ENCODE results near the gene OGT. TPM values are rescaled to one million over a fixed set of nuclear protein-coding genes. Genes with fewer than 3 reads are reported as not detected.

Gene OGT
- total RNA-seq, 1 experiment from 2014 or later = 116 TPM

DNA sequence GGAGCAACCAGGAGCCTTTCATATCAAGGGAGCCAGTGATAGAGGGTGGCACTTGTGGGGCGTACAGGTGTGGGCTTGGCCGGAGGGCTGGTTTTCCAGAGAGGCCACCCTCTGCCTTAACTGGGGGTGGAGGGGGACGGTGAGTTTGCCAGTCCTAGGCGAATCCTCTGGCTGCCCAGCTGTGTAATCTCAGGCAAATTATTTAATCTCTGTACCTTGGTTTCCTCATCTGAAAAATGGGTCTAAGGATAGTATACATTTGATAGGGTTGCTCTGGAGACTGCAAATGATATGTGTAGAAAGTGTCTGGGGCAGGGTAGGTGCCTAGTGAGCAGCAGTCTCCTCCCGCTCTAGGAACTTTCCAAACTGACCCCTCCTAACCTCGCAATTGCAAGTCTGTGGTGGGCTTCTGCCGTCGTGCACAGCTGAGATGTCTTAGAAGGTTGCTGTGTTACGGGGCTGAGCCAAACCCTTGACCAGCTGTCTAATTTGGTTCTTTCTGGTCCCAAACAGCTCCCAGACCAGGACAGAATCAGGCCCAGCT is 89.2 kb downstream of the OGT start:
- Mint-ChIP-seq H3K36me3 (ENCODE audit: insufficient read depth in 1 of 3, low read depth in 3 of 3) (peaks cover 0 to 6% (median 2%) of the 10 kb centered on the region in 3 experiments; a peak in 4 of 7 replicates), H3K9me3 (peaks cover 68 to 82% of the 10 kb centered on the region in 2 experiments), H3K27me3 (ENCODE audit: low read depth) (no peaks in the 10 kb centered on the region), H3K4me3 (no peak overlapping the region), H3K4me1 (peaks cover 2 to 14% of the 10 kb centered on the region in 2 experiments; a peak in 1 of 4 replicates), H3K27ac (no peak overlapping the region)
- Histone ChIP-seq H3K79me2 (ENCODE audit: insufficient read depth, low read length) (no peaks in the 10 kb centered on the region), H3K4me1 (ENCODE audit: insufficient read depth, low read length) (no peaks in the 10 kb centered on the region), H3K9ac (ENCODE audit: extremely low read depth, insufficient read length, low read length) (no peak overlapping the region), H2BK20ac (ENCODE audit: low read depth, low read length, poor library complexity, severe bottlenecking) (no peak overlapping the region), H3K9me3 (ENCODE audit: control insufficient read depth, low read depth, low read length) (peaks cover 32% of the 10 kb centered on the region), H4K5ac (ENCODE audit: insufficient read length, low read depth, low read length) (no peak overlapping the region), H3K27me3 (ENCODE audit: insufficient read depth, low read length) (no peaks in the 10 kb centered on the region), H3K56ac (ENCODE audit: insufficient read length, low read depth, low read length) (no peak overlapping the region), H3K14ac (ENCODE audit: insufficient read depth, low read length) (no peak overlapping the region), H3K18ac (ENCODE audit: insufficient read length, low read depth, low read length) (no peak overlapping the region), H2BK15ac (ENCODE audit: low read depth, low read length) (no peak overlapping the region), H4K8ac (replicated peaks; ENCODE audit: insufficient read length, low read depth, low read length) (no peak overlapping the region), H3K4me2 (ENCODE audit: insufficient read depth, insufficient read length, low read length) (no peak overlapping the region), H4K20me1 (ENCODE audit: control insufficient read depth, insufficient read depth, insufficient read length) (no peaks in the 10 kb centered on the region), H3K79me1 (ENCODE audit: insufficient read depth, low read depth, low read length, poor library complexity, severe bottlenecking) (no peaks in the 10 kb centered on the region), H2BK12ac (ENCODE audit: insufficient read length, low read depth, low read length) (no peak overlapping the region), H2AFZ (ENCODE audit: low read length) (no peak overlapping the region), H3K27ac (ENCODE audit: insufficient read length, low read depth, low read length) (no peak overlapping the region), H3K23ac (ENCODE audit: insufficient read length, low read depth, low read length) (no peak overlapping the region), H3T11ph (ENCODE audit: low read length) (no peak overlapping the region), H2BK5ac (ENCODE audit: insufficient read length, low read length) (no peak overlapping the region), H2BK120ac (ENCODE audit: low read depth, low read length, poor library complexity, severe bottlenecking) (no peak overlapping the region), H3K23me2 (ENCODE audit: insufficient read length, low read depth, low read length, poor library complexity, severe bottlenecking) (no peaks in the 10 kb centered on the region), H4K91ac (ENCODE audit: insufficient read length, low read depth, low read length) (no peak overlapping the region), H3K4ac (ENCODE audit: low read depth, low read length) (no peak overlapping the region), H2AK5ac (ENCODE audit: insufficient read length, low read length) (no peak overlapping the region)
- TF ChIP-seq CTCF (conservative IDR thresholded peaks at IDR 0.05) = no peak
- WGBS (ENCODE audit: extremely low coverage, insufficient read length, low lambda C conversion rate) = no CpG with 5 or more reads among the region's 9 CpGs
- no peak for DNase-seq
